Right lobe of liver (tissue), 4 donors: ENCODE measurements around the gene CHMP4B.

ENCODE experiments used
- CTCF ChIP-seq, 4 donors: fragments of 200-600 bp in 3 of 4; fragments of 450-650 bp in 1 of 4; IDR thresholded peaks; one replicate each; pipeline versions ENCODE4 v1.5.1 to v1.8.0; 2016 to 2022; ENCODE audit warnings: antibody characterized with exemption in 4 of 4, mild to moderate bottlenecking in 2 of 4
- POLR2A ChIP-seq: fragments of 450-650 bp; IDR thresholded peaks from one replicate; pipeline ENCODE4 v1.6.1; 2017; ENCODE audit warnings: antibody characterized with exemption, mild to moderate bottlenecking
- donor health status: DM: no; HTN: no; CAD: no.
- donor health status: DM: no; HTN: no; CAD: no.
- donor health status: DM: no; HTN: yes; CAD: no.

GRCh38 chr20:33791021-33791420 lies 20.1 kb upstream of the CHMP4B start:
- TF ChIP-seq POLR2A (no peak), CTCF (IDR thresholded peaks at IDR 0.05) (no peak)
